Ishikawa (cell line): ENCODE data around the gene LIN28B.

Source experiments
- CEBPB ChIP-seq: IDR thresholded peaks from 2 replicates; pipeline ENCODE4 v1.6.1; 2012
- EGR1 ChIP-seq: IDR thresholded peaks from 2 replicates; pipeline ENCODE4 v1.6.1; 2012
- EP300 ChIP-seq: IDR thresholded peaks from 2 replicates; pipeline ENCODE4 v1.6.1; 2012; ENCODE audit warnings: borderline replicate concordance
- FOXM1 ChIP-seq: IDR thresholded peaks from 2 replicates; pipeline ENCODE4 v1.6.1; 2012; ENCODE audit warnings: low read depth, borderline replicate concordance
- NFIC ChIP-seq: IDR thresholded peaks from 2 replicates; pipeline ENCODE4 v1.6.1; 2012
- RAD21 ChIP-seq: IDR thresholded peaks from 2 replicates; pipeline ENCODE4 v1.6.1; 2012; ENCODE audit warnings: low read depth
- TAF1 ChIP-seq: IDR thresholded peaks from 2 replicates; pipeline ENCODE4 v1.6.1; 2012; ENCODE audit warnings: low read depth, mild to moderate bottlenecking
- TCF12 ChIP-seq: IDR thresholded peaks from 2 replicates; pipeline ENCODE4 v1.6.1; 2012; ENCODE audit warnings: low read depth
- TEAD4 ChIP-seq: IDR thresholded peaks from 2 replicates; pipeline ENCODE4 v1.6.1; 2012
- YY1 ChIP-seq: IDR thresholded peaks from 2 replicates; pipeline ENCODE4 v1.6.1; 2012; ENCODE audit warnings: low read depth
- ZBTB7A ChIP-seq: IDR thresholded peaks from 2 replicates; pipeline ENCODE4 v1.6.1; 2012; ENCODE audit warnings: low read depth
- TF ChIP-seq, protein P1 (sequence below): IDR thresholded peaks from 2 replicates; pipeline ENCODE4 v1.6.1; 2012; ENCODE audit warnings: low read depth, mild to moderate bottlenecking
- TF ChIP-seq, protein P2 (sequence below): IDR thresholded peaks from 2 replicates; pipeline ENCODE4 v1.6.1; 2012
- TF ChIP-seq, protein P3 (sequence below): IDR thresholded peaks from 2 replicates; pipeline ENCODE4 v1.6.1; 2012

GRCh38 chr6:104984831-104985230 is 27.9 kb downstream of the LIN28B start:
- TF ChIP-seq, protein P1, sequence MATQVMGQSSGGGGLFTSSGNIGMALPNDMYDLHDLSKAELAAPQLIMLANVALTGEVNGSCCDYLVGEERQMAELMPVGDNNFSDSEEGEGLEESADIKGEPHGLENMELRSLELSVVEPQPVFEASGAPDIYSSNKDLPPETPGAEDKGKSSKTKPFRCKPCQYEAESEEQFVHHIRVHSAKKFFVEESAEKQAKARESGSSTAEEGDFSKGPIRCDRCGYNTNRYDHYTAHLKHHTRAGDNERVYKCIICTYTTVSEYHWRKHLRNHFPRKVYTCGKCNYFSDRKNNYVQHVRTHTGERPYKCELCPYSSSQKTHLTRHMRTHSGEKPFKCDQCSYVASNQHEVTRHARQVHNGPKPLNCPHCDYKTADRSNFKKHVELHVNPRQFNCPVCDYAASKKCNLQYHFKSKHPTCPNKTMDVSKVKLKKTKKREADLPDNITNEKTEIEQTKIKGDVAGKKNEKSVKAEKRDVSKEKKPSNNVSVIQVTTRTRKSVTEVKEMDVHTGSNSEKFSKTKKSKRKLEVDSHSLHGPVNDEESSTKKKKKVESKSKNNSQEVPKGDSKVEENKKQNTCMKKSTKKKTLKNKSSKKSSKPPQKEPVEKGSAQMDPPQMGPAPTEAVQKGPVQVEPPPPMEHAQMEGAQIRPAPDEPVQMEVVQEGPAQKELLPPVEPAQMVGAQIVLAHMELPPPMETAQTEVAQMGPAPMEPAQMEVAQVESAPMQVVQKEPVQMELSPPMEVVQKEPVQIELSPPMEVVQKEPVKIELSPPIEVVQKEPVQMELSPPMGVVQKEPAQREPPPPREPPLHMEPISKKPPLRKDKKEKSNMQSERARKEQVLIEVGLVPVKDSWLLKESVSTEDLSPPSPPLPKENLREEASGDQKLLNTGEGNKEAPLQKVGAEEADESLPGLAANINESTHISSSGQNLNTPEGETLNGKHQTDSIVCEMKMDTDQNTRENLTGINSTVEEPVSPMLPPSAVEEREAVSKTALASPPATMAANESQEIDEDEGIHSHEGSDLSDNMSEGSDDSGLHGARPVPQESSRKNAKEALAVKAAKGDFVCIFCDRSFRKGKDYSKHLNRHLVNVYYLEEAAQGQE = no peak
- no peak for TF ChIP-seq EP300
- TF ChIP-seq RAD21 = no peak
- no peak for TF ChIP-seq TAF1
- no peak for TF ChIP-seq TEAD4
- TF ChIP-seq, protein P2, sequence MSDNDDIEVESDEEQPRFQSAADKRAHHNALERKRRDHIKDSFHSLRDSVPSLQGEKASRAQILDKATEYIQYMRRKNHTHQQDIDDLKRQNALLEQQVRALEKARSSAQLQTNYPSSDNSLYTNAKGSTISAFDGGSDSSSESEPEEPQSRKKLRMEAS = no peak
- no peak for TF ChIP-seq TCF12
- no peak for TF ChIP-seq FOXM1
- no peak for TF ChIP-seq CEBPB
- TF ChIP-seq, protein P3, sequence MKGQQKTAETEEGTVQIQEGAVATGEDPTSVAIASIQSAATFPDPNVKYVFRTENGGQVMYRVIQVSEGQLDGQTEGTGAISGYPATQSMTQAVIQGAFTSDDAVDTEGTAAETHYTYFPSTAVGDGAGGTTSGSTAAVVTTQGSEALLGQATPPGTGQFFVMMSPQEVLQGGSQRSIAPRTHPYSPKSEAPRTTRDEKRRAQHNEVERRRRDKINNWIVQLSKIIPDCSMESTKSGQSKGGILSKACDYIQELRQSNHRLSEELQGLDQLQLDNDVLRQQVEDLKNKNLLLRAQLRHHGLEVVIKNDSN = no peak
- no peak for TF ChIP-seq YY1
- no peak for TF ChIP-seq NFIC
- no peak for TF ChIP-seq EGR1
- no peak for TF ChIP-seq ZBTB7A
